H1 (cell line): ENCODE measurements around the gene LRRIQ3.

Experiments used
- ASH2L ChIP-seq: fragments of 200-600, 300-600 bp; sonication (generic); IDR thresholded peaks from one replicate; pipeline ENCODE4 v1.7.1; 2017; ENCODE audit warnings: low read length
- CREB1 ChIP-seq: IDR thresholded peaks from 2 replicates; pipeline ENCODE4 v1.6.1; 2012; ENCODE audit warnings: inconsistent platforms
- GABPA ChIP-seq: IDR thresholded peaks from 2 replicates; pipeline ENCODE4 v1.6.1; 2011; ENCODE audit warnings: mild to moderate bottlenecking, low read length, moderate library complexity, borderline replicate concordance; ENCODE audit not compliant: insufficient read depth
- PHF8 ChIP-seq: fragments of 200-600 bp; sonication (generic); conservative IDR thresholded peaks from 2 replicates; pipeline ENCODE4 v1.7.1; 2012; ENCODE audit warnings: low read depth, mild to moderate bottlenecking, inconsistent platforms, low read length, moderate library complexity
- POLR2A ChIP-seq, 2 experiments: IDR thresholded peaks; 1 replicate in 1 of 2; 2 replicates in 1 of 2; pipeline ENCODE4 v1.6.1; 2011; ENCODE audit warnings: low read depth in 2 of 2, low read length in 2 of 2, mild to moderate bottlenecking in 2 of 2; ENCODE audit errors: control extremely low read depth in 1 of 2
- POLR2AphosphoS5 ChIP-seq: IDR thresholded peaks from 2 replicates; pipeline ENCODE4 v1.6.1; 2011; ENCODE audit warnings: low read depth, low read length
- TAF1 ChIP-seq: IDR thresholded peaks from 2 replicates; pipeline ENCODE4 v1.6.1; 2011; ENCODE audit warnings: mild to moderate bottlenecking, low read depth, low read length
- TF ChIP-seq, protein P1 (sequence below), 3 experiments: IDR thresholded peaks; 1 replicate in 2 of 3; 2 replicates in 1 of 3; pipeline versions ENCODE4 v1.5.1 to v1.6.1; 2011; ENCODE audit warnings: low read length in 3 of 3, mild to moderate bottlenecking in 3 of 3, inconsistent platforms in 2 of 3, low read depth in 1 of 3, moderate library complexity in 1 of 3; ENCODE audit not compliant: insufficient read depth in 1 of 3; ENCODE audit errors: control extremely low read depth in 1 of 3

- TF ChIP-seq ASH2L: no peak
- TF ChIP-seq TAF1: no peak
- TF ChIP-seq PHF8: no peak
- TF ChIP-seq POLR2A (IDR thresholded peaks at IDR 0.05; ENCODE audit: control extremely low read depth in 1 of 2, low read depth in 2 of 2, low read length in 2 of 2): no peak
- TF ChIP-seq POLR2AphosphoS5: no peak
- TF ChIP-seq, protein P1, sequence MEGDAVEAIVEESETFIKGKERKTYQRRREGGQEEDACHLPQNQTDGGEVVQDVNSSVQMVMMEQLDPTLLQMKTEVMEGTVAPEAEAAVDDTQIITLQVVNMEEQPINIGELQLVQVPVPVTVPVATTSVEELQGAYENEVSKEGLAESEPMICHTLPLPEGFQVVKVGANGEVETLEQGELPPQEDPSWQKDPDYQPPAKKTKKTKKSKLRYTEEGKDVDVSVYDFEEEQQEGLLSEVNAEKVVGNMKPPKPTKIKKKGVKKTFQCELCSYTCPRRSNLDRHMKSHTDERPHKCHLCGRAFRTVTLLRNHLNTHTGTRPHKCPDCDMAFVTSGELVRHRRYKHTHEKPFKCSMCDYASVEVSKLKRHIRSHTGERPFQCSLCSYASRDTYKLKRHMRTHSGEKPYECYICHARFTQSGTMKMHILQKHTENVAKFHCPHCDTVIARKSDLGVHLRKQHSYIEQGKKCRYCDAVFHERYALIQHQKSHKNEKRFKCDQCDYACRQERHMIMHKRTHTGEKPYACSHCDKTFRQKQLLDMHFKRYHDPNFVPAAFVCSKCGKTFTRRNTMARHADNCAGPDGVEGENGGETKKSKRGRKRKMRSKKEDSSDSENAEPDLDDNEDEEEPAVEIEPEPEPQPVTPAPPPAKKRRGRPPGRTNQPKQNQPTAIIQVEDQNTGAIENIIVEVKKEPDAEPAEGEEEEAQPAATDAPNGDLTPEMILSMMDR (IDR thresholded peaks at IDR 0.05; ENCODE audit: control extremely low read depth in 1 of 3, insufficient read depth in 1 of 3, low read depth in 1 of 3, low read length in 3 of 3): no peak
- no peak for TF ChIP-seq GABPA
- no peak for TF ChIP-seq CREB1
Measured at GRCh38 chr1:74010206-74010605, 187.8 kb downstream of the LRRIQ3 start.
